Ovary (tissue), 1 donor: Measurements from ENCODE around the gene SLC22A2.

Experiments
- EP300 ChIP-seq: sonication (generic); formaldehyde crosslinking; IDR thresholded peaks from one replicate; pipeline ENCODE4 v1.6.1; 2017; ENCODE audit warnings: antibody characterized with exemption
- POLR2A ChIP-seq: fragments of 450-650 bp; IDR thresholded peaks from one replicate; pipeline ENCODE4 v1.6.1; 2017; ENCODE audit warnings: antibody characterized with exemption, mild to moderate bottlenecking, moderate library complexity

GRCh38 chr6:160252073-160252813 is 6.4 kb downstream of the SLC22A2 start:
- TF ChIP-seq EP300 = no peak
- no peak for TF ChIP-seq POLR2A
